Left renal cortex interstitium (tissue), 4 donors: Measurements from ENCODE around the gene FBXL17. TPM values are rescaled to one million over a fixed set of nuclear protein-coding genes. Genes with fewer than 3 reads are reported as not detected.

Source experiments
- DNase-seq, 4 donors: peaks; one replicate each; pipeline ENCODE4 v3.0.0-alpha.2; 2013; ENCODE audit warnings: low read depth in 4 of 4, low spot score in 2 of 4, missing footprints in 1 of 4
- polyA plus RNA-seq, 4 donors: library from polyadenylated mRNA; unstranded; fragments of 120-200 nt; gene quantifications; one replicate each; pipeline ENCODE4 v1.2.1, GENCODE V29; 2013; ENCODE audit not compliant: insufficient read length in 4 of 4

FBXL17 gene
- polyA plus RNA-seq, 4 donors = 23.0 to 32.8 (median 30.3) TPM

DNA sequence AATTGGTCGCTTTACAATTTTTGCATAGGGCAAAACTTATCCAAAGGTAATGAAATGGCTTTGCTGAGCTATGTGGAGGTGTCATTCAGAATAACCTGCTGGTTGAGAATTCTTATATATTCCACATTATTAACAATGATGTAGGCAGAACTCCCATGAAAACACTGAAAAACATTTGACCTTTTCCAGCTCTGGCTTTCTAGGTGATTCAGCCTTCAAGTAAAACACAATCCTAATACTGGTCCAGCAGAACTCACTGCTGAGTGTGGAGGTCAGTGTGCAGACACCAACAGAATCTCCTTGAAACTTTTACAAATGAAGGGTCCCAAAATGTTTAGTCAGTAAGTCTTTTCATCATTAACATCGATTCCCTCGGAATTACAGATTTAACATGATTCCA is 549.2 kb downstream of the FBXL17 start:
- DNase-seq = no peak

DNA sequence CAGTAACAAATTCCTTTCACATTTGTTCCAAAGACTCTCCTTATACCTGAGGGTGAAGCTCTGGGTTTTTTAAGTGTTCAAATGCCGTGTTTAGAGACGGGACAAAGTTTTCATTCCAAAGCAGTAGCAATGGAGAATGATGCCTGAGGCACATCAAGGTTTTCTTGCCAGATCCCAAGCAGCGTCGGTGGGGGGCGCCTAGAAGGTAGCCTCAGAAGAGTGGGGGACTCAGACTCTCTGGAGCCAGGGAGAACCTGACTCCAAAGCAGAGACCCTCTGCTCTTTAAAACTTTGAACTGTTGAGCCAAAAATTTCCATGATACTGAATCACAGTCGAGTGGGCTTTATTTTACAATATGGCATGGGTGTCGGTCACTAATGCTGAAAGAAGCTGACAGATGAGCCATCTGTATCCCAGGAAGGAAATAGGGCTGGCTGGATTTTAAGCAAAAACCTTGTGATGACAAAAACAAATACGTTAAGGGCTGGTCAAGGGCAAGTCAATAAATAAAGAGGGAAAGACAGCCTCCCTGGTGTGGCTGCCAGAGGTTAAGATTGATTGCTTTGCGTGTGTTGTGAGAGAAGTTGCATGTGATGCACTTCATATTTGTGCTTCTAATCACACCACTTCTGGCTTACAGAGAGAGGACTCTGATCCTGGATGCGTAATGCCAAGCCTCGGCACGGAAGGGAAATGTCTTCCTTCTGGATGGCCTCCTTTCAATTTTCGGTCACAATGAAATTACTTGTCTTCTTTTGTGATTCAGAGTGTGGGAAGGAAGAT is 550.1 kb downstream of the FBXL17 start:
- DNase-seq = no peak

GRCh38 chr5:107830750-107831149 is 551.1 kb downstream of the FBXL17 start:
- no peak for DNase-seq

GRCh38 chr5:107826311-107827000 is 555.4 kb downstream of the FBXL17 start:
- DNase-seq = no peak

DNA sequence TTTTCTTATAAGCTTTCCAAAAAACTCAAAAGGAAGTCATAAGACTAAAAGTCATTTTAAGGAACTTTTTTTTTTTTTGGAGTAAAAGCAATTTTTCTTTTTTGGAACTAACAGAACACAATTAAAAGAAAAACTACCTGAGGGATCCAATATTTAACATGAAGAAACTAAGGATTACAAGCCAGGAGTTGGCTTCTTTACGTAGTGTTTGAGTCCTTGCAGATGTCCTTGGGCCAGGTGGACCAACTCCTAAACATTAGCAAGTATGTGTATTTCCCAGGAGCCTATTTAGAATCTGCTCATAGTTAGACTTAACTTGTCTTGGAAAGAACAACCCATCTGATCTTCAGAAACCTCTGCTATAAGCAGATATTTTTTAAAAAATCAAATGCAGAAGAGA is 557.1 kb downstream of the FBXL17 start:
- DNase-seq = no peak

DNA sequence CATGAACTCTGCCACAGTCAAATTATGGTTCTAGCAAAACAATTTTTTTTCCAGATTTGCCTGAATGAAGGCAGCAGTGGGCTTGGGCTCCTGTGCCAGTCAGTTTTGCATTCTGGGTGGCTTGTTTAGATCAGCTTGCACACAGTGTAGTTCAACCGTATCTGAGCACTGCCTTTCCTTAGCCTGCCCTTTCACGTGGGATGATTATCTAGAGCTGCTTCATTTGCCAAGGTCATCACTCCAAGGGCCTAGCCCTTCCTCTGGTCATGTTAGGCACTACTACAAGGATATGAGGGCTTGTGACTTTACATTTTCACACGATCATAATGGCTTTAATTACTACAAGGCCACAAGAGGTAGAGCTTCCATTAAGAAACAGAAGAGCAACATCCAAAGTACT is 560.6 kb downstream of the FBXL17 start:
- no peak for DNase-seq

DNA sequence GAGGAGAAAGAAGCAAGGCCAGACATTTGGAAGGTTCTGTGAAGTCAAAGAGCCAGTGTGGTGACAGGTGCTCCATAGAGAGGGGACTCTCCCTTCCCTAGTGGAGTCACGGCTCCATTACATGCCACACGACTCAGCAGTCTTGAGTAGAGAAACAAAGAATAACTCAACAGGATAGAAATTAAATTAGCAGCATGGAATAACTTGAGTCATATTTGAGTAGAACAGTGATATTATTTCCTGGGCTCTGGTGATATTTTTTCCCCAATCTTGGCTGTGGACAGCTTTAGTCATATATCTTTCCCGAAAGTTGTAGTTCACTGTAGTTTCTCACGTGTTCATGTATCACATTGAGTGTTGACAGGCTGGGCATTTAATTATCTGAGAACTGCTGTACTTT is 561.5 kb downstream of the FBXL17 start:
- DNase-seq = no peak

- DNase-seq = no peak
Observed at GRCh38 chr5:107817951-107818350, 563.9 kb downstream of the FBXL17 start.

GRCh38 chr5:107817436-107817835 is 564.5 kb downstream of the FBXL17 start:
- no peak for DNase-seq

DNA sequence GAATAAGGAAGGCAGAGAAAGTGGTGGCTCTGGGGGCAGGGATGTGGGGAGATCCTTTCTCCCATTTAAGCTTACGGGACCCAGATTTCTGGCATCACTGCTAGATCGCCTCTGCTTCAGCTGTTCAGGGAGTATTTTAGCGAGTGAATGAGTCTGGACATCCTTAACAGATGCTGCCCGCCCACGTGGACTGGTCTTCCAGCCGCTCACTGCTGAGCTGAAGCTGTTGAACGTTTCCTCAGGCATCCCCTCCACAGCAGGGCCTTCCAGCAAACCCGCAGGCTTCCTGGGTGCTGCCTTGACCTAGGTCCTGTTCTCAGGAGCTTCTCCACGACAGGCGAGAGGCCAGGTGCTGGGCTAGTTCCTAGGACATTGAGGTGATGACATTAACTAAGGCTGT is 566.8 kb downstream of the FBXL17 start:
- DNase-seq = no peak

- DNase-seq = no peak
Observed at GRCh38 chr5:107814183-107814827, 567.6 kb downstream of the FBXL17 start.

DNA sequence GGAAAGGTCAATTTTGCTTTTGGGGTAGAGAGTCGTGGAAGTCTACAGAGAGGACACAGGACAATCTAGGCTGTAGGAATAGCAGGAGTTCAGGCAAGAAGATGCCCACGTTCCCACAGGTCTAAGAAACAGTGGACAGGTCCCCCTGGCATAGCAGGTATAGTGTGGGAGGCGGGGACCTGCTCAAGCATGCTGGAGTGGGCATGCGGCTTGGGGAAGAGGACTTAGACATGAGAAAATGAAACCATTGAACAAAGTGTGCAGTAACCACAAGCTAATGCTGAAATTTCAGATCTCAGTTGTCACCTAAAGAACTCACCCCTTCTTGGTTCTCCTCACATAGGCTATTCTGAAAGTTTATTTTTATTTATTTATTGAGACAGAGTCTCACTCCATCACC is 568.3 kb downstream of the FBXL17 start:
- no peak for DNase-seq

DNA sequence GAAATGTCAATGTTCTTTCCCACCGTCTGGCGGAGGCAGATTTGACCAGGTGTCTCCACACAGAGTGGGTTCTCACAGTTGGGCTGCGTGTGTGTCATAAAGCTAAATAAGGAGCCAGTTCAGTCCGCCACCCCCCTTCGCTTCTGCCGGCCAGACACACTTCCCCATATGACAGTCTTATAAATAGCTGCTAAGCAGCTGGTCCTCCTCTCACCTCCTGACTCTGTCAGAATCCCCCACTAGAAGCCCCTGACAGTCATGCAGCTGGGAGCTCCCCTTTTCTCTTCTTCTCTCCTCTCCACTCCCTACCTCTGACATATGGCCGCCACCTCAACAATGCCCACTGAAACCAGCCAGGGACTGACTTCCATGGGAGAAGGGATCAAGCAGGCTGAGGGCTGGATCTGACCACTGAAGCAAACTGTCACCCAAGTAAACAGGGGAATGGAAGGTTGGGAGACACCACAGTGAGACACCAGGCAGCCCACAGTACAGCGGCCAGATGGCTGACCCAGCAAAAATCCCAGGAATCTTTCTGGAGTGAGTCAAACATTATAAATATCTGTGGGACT is 569.2 kb downstream of the FBXL17 start:
- DNase-seq = no peak

DNA sequence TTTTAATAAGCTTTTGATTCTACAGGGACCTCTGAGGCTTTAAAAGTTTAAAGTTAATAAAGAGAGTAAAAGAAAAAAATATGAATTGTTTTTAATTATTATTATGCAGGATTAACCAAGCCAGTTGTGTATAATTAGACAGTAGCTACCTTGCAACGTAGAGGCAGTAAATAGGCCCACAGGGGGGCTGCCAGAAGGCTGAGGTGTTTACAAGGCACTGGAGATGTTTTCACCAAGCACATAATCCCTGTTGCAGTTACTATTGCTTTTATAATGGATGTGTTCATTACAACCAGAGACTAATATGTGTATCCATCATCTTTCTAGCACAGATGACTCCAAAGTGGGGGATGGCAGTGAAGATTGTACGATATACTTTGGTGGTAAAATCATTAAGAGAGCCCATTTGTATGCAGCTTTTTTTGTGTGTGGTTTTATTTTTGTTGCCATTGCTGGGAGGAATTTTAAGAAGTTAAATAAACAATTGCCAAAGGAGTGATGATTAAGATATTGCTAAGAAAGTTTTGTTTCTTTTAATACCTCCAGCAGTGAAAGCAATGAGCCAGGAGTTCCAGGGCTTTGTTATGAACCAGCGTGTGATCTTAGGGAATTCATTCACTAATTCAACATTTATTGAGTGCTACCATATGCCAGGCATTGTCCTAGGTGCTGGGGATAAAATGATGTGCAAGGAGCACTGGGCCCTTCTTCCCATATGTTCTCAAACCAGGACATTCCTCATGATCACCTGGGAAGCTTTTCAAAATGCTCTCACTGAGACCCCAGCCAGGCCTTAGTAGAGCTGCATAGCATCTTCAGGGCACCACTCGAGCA is 572.5 kb downstream of the FBXL17 start:
- DNase-seq = no peak
